ENCODE results near the gene RIN3.

Gene RIN3

GRCh38 chr14:92513204-92513965 is at the start of gene RIN3:
TSS of gene RIN3 (plus strand) at chr14:92513781. CDS start at chr14:92513933, 152 bp downstream.
- no peak for DNase-seq

GRCh38 chr14:92464156-92464555 is 49.4 kb upstream of the RIN3 start:
- DNase-seq = no peak

GRCh38 chr14:92464716-92465115 is 48.9 kb upstream of the RIN3 start:
- no peak for DNase-seq

- no peak for DNase-seq
Observed at GRCh38 chr14:92465353-92466055, 48.1 kb upstream of the RIN3 start.

GRCh38 chr14:92466059-92466458 is 47.5 kb upstream of the RIN3 start:
- no peak for DNase-seq

GRCh38 chr14:92469515-92469914 is 44.1 kb upstream of the RIN3 start:
- no peak for DNase-seq

- no peak for DNase-seq
Observed at GRCh38 chr14:92470215-92470614, 43.4 kb upstream of the RIN3 start.

GRCh38 chr14:92470811-92471210 is 42.8 kb upstream of the RIN3 start:
- DNase-seq = peak; percentile 10

- no peak for DNase-seq
Observed at GRCh38 chr14:92471919-92472318, 41.7 kb upstream of the RIN3 start.

- no peak for DNase-seq
Observed at GRCh38 chr14:92472860-92473259, 40.7 kb upstream of the RIN3 start.

GRCh38 chr14:92473261-92473968 is 40.2 kb upstream of the RIN3 start:
- no peak for DNase-seq

GRCh38 chr14:92473969-92474535 is 39.5 kb upstream of the RIN3 start:
- no peak for DNase-seq

GRCh38 chr14:92475037-92475436 is 38.5 kb upstream of the RIN3 start:
- DNase-seq = no peak

GRCh38 chr14:92475451-92476187 is 38.0 kb upstream of the RIN3 start:
- DNase-seq = no peak

- DNase-seq = no peak
Observed at GRCh38 chr14:92480856-92481255, 32.7 kb upstream of the RIN3 start.

GRCh38 chr14:92481386-92481785 is 32.2 kb upstream of the RIN3 start:
- no peak for DNase-seq

- DNase-seq = no peak
Observed at GRCh38 chr14:92481811-92482555, 31.6 kb upstream of the RIN3 start.

- DNase-seq = no peak
Observed at GRCh38 chr14:92482621-92483319, 30.8 kb upstream of the RIN3 start.

GRCh38 chr14:92484132-92484823 is 29.3 kb upstream of the RIN3 start:
- DNase-seq = no peak

GRCh38 chr14:92486881-92487280 is 26.7 kb upstream of the RIN3 start:
- no peak for DNase-seq

All from NCI-H524 treated with DMSO at 0.1 percent for 48 hours (cell line).